K562 (cell line): ENCODE data around the gene GATA2. TPM values are rescaled to one million over a fixed set of nuclear protein-coding genes. Genes with fewer than 3 reads are reported as not detected.
A peak's percentile ranks its signal among the peaks of the same experiment; 100 is the strongest.

Experiments used
- ATAC-seq: fragments of 200-7000 bp; cut with Tn5 transposase; 3 replicates; pipeline ENCODE4 v1.9.1; 2020; ENCODE audit warnings: moderate library complexity
- BruUV-seq: library from RNA; stranded (reverse); fragments of 400-500 nt; replicated peaks from 2 replicates; lab custom pipeline; 2021; lab: Mats Ljungman, UMichigan
- CTCF ChIA-PET: fragments of 300-600 bp; formaldehyde crosslinking; extraction: SDS; loops from one replicate; lab custom pipeline; 2021; ENCODE audit warnings: low intra/inter-chr PET ratio; lab: Yijun Ruan, JAX
- POLR2A ChIA-PET: fragments of 300-600, 350-650 bp; sonication (Branson Sonifier 250); formaldehyde crosslinking; extraction: SDS; loops from one replicate; lab custom pipeline; 2021; ENCODE audit warnings: antibody characterized with exemption, inconsistent platforms; lab: Yijun Ruan, JAX
- DNase-seq, 4 experiments: peaks; one replicate each; pipeline versions ENCODE4 v3.0.0 to v3.0.0-alpha.2; 2011 to 2018; ENCODE audit warnings: low spot score in 3 of 4, mixed read lengths in 3 of 4; ENCODE audit errors: extremely low read depth in 1 of 4
- FAIRE-seq: peaks from 2 replicates; lab custom pipeline; 2011; peaks lifted over from hg19 to GRCh38; lab: Jason Lieb, UNC
- H2AFZ ChIP-seq: 2 replicates; pipeline ENCODE4 v1.6.0; 2011; ENCODE audit warnings: low read depth, low read length, control low read depth, inconsistent platforms
- H3K27ac ChIP-seq: fragments of 200-600 bp; 3 replicates; pipeline ENCODE4 v1.8.0; 2011; ENCODE audit warnings: low read depth, mild to moderate bottlenecking, control low read depth, inconsistent platforms, low read length, moderate library complexity, mixed read lengths; ENCODE audit errors: extremely low read depth
- H3K27me3 ChIP-seq, 2 experiments: fragments of 300-600 bp in 1 of 2; 2 replicates in 1 of 2; 3 replicates in 1 of 2; pipeline versions ENCODE4 v1.6.0 to v1.8.0; 2011; ENCODE audit warnings: inconsistent platforms in 2 of 2, low read length in 2 of 2, mild to moderate bottlenecking in 1 of 2, mixed read lengths in 1 of 2, moderate library complexity in 1 of 2; ENCODE audit not compliant: control insufficient read depth in 2 of 2, insufficient read depth in 2 of 2
- H3K36me3 ChIP-seq: fragments of 300-600 bp; 3 replicates; pipeline ENCODE4 v1.8.0; 2011; ENCODE audit warnings: mild to moderate bottlenecking, low read length, inconsistent platforms; ENCODE audit not compliant: control insufficient read depth, insufficient read depth
- H3K4me1 ChIP-seq, 2 experiments: fragments of 200-600 bp in 1 of 2; replicated peaks in 1 of 2; 2 replicates in 1 of 2; 3 replicates in 1 of 2; pipeline versions ENCODE4 v1.5.1 to v1.8.0; 2011; ENCODE audit warnings: inconsistent platforms in 2 of 2, low read length in 2 of 2, mild to moderate bottlenecking in 1 of 2, mixed read lengths in 1 of 2, moderate library complexity in 1 of 2; ENCODE audit not compliant: control insufficient read depth in 2 of 2, insufficient read depth in 2 of 2
- H3K4me2 ChIP-seq: 2 replicates; pipeline ENCODE4 v1.6.1; 2011; ENCODE audit warnings: low read length, control low read depth, inconsistent platforms, mixed read lengths; ENCODE audit not compliant: insufficient read depth
- H3K4me3 ChIP-seq: fragments of 200-600 bp; sonication (generic), shearing (Covaris generic); 2 replicates; pipeline ENCODE4 v1.5.1; 2016; ENCODE audit warnings: control low read depth, inconsistent platforms
- H3K79me2 ChIP-seq: fragments of 200-600 bp; 3 replicates; pipeline ENCODE4 v1.8.0; 2011; ENCODE audit warnings: low read length, inconsistent platforms; ENCODE audit not compliant: control insufficient read depth, insufficient read depth
- H3K9ac ChIP-seq, 2 experiments: 2 replicates each; pipeline versions ENCODE4 v1.6.0 to v1.6.1; 2011; ENCODE audit warnings: low read depth in 2 of 2, low read length in 2 of 2, control low read depth in 1 of 2, inconsistent platforms in 1 of 2, mild to moderate bottlenecking in 1 of 2, mixed read lengths in 1 of 2; ENCODE audit not compliant: insufficient read depth in 1 of 2
- H3K9me1 ChIP-seq: one replicate; pipeline ENCODE4 v1.6.0; 2011; ENCODE audit warnings: inconsistent platforms, mild to moderate bottlenecking, low read length, moderate library complexity; ENCODE audit not compliant: control insufficient read depth, insufficient read depth
- H3K9me3 ChIP-seq: replicated peaks from 2 replicates; pipeline ENCODE4 v1.5.1; 2011; ENCODE audit warnings: low read depth, low read length, inconsistent platforms; ENCODE audit not compliant: control insufficient read depth, insufficient read depth
- H4K20me1 ChIP-seq: replicated peaks from 2 replicates; pipeline ENCODE4 v1.6.1; 2011; ENCODE audit warnings: low read length, inconsistent platforms, mixed read lengths; ENCODE audit not compliant: control insufficient read depth, insufficient read depth
- ADNP ChIP-seq: fragments of 200-800 bp; sonication (Bioruptor generic); IDR thresholded peaks from 2 replicates; pipeline ENCODE4 v1.6.1; 2016; ENCODE audit warnings: missing genetic modification characterization, missing compliant biosample characterization
- BCOR ChIP-seq: fragments of 450-650 bp; IDR thresholded peaks from 2 replicates; pipeline ENCODE4 v1.6.1; 2016
- CHAMP1 ChIP-seq: fragments of 450-650 bp; IDR thresholded peaks from 2 replicates; pipeline ENCODE4 v1.6.1; 2016; ENCODE audit warnings: mild to moderate bottlenecking
- FOS ChIP-seq: IDR thresholded peaks from 3 replicates; pipeline ENCODE4 v1.6.1; 2011; ENCODE audit not compliant: insufficient read length; ENCODE audit errors: extremely low read depth
- FOXA1 ChIP-seq: fragments of 450-650 bp; IDR thresholded peaks from 2 replicates; pipeline ENCODE4 v1.6.1; 2016; ENCODE audit warnings: mild to moderate bottlenecking, borderline replicate concordance
- HDAC2 ChIP-seq: fragments of 450-650 bp; IDR thresholded peaks from 2 replicates; pipeline ENCODE4 v1.6.1; 2016; ENCODE audit warnings: mild to moderate bottlenecking
- HOMEZ ChIP-seq: fragments of 250-450 bp; sonication (Bioruptor Pico); IDR thresholded peaks from 2 replicates; pipeline ENCODE4 v1.4.0; 2020; ENCODE audit warnings: mild to moderate bottlenecking, moderate library complexity
- KDM1A ChIP-seq, 2 experiments: fragments of 450-650 bp; IDR thresholded peaks; 2 replicates each; pipeline ENCODE4 v1.6.1; 2016; ENCODE audit warnings: mild to moderate bottlenecking in 2 of 2
- MEF2A ChIP-seq: IDR thresholded peaks from 2 replicates; pipeline ENCODE4 v1.6.1; 2011; ENCODE audit warnings: low read depth, mild to moderate bottlenecking, low read length, moderate library complexity; ENCODE audit not compliant: control insufficient read depth
- MEF2D ChIP-seq: conservative IDR thresholded peaks from 2 replicates; pipeline ENCODE4 v1.6.1; 2016; ENCODE audit warnings: low read depth, missing genetic modification characterization, missing compliant biosample characterization
- PTBP1 ChIP-seq: fragments of 200-400 bp; formaldehyde crosslinking; IDR thresholded peaks from 2 replicates; pipeline ENCODE4 v1.6.1; 2017; ENCODE audit warnings: low read depth, low read length
- RBM15 ChIP-seq: fragments of 200-400 bp; formaldehyde crosslinking; IDR thresholded peaks from 2 replicates; pipeline ENCODE4 v1.6.1; 2018; ENCODE audit warnings: mild to moderate bottlenecking, low read length, moderate library complexity; ENCODE audit not compliant: insufficient read depth
- RBM25 ChIP-seq: fragments of 200-400 bp; formaldehyde crosslinking; IDR thresholded peaks from 2 replicates; pipeline ENCODE4 v1.6.1; 2018; ENCODE audit warnings: low read length, low read depth, moderate library complexity; ENCODE audit not compliant: severe bottlenecking
- RNF219 ChIP-seq: fragments of 250-450 bp; sonication (Bioruptor Pico); IDR thresholded peaks from 2 replicates; pipeline ENCODE4 v1.5.0; 2022; ENCODE audit warnings: mild to moderate bottlenecking
- SMARCA5 ChIP-seq: fragments of 450-650 bp; IDR thresholded peaks from 2 replicates; pipeline ENCODE4 v1.6.1; 2016
- STAG1 ChIP-seq: sonication (generic); formaldehyde crosslinking; IDR thresholded peaks from 2 replicates; pipeline ENCODE4 v1.5.0; 2020; ENCODE audit warnings: missing genetic modification reagents, borderline replicate concordance
- ZFP36 ChIP-seq: fragments of 150-350 bp; IDR thresholded peaks from 2 replicates; pipeline ENCODE4 v1.6.1; 2018; ENCODE audit warnings: low read length, low read depth; ENCODE audit not compliant: partially characterized antibody
- ZNF217 ChIP-seq: sonication (generic); formaldehyde crosslinking; IDR thresholded peaks from 2 replicates; pipeline ENCODE4 v1.8.0; 2022; ENCODE audit warnings: mild to moderate bottlenecking, missing genetic modification reagents
- ZNF780A ChIP-seq: fragments of 250-450 bp; sonication (Bioruptor Pico); IDR thresholded peaks from 2 replicates; pipeline ENCODE4 v1.5.0; 2021; ENCODE audit warnings: mild to moderate bottlenecking
- WGBS: fragments of 100-300 bp; shearing (Covaris generic); methylation state at CpG from one replicate; pipeline ENCODE4 v1.1.6; 2016; ENCODE audit warnings: low coverage, mixed read lengths; ENCODE audit not compliant: insufficient coverage; ENCODE audit errors: missing lambda C conversion rate; 5-methylcytosine and 5-hydroxymethylcytosine counted together
- in situ Hi-C: fragments of 300-500 bp; cut with MboI; formaldehyde crosslinking; loops from 4 replicates; pipeline ENCODE4 v1.15.0; 2018; ENCODE audit warnings: inconsistent platforms, mixed read lengths
- intact Hi-C: fragments of 100-400 bp; cut with micrococcal nuclease; formaldehyde crosslinking; loops from 2 replicates; pipeline ENCODE4 v1.14.2; 2022
- polyA plus RNA-seq, 8 experiments: library from polyadenylated mRNA; depleted of rRNA in 4 of 8; stranded (reverse) in 5 of 8; unstranded in 3 of 8; fragments of >200 nt; fragmentation: Nextera tagmentation in 2 of 8; fragmentation: Illumina TruSeq in 1 of 8; extraction: Ambion mirVana in 2 of 8; extraction: Trizol in 1 of 8; gene quantifications; 2 replicates each; pipeline versions ENCODE4 v1.2.1 to v1.2.3, GENCODE V29; 2011 to 2014; ENCODE audit warnings: inconsistent platforms in 1 of 8, missing spikeins in 1 of 8
- total RNA-seq, 7 experiments: library from RNA; depleted of rRNA in 6 of 7; stranded (reverse); fragments of >200 nt in 6 of 7; fragmentation: Illumina TruSeq in 2 of 7; extraction: Trizol in 2 of 7; gene quantifications; 2 replicates each; pipeline versions ENCODE4 v1.2.1 to v1.2.3, GENCODE V29; 2011 to 2021; ENCODE audit warnings: low replicate concordance in 1 of 7

GATA2 gene
- total and polyA plus RNA-seq, 9 of the 15 experiments (the other 6 are each of a cell fraction or from before 2014, with no cell fraction given): 8.5 to 218 (median 50.8) TPM

- no peak overlapping the region for H2AFZ ChIP-seq
- H3K27ac ChIP-seq: no peak overlapping the region
- 25% methylated on average over 2 of the region's 2 CpGs for WGBS
- no peaks in the 10 kb centered on the region for H3K79me2 ChIP-seq
- no peaks in the 10 kb centered on the region for H3K27me3 ChIP-seq
- H3K9ac ChIP-seq: no peak overlapping the region
- no peak overlapping the region for H3K4me3 ChIP-seq
- H3K4me1 ChIP-seq: peaks cover 4 to 44% of the 10 kb centered on the region in 2 experiments; a peak in 3 of 5 replicates
- FAIRE-seq (no peak), DNase-seq (no peak), ATAC-seq (no peak)
- no peaks in the 10 kb centered on the region for H4K20me1 ChIP-seq
- ChIA-PET POLR2A (no interaction called here), CTCF (no interaction called here)
- H3K36me3 ChIP-seq: no peaks in the 10 kb centered on the region
- intact Hi-C loops (loop anchor here (10.0 kb wide), 2 partner anchors 150 to 260 kb away; no protein-coding TSS in a partner anchor), in situ Hi-C loops (no loop called here)
- no peaks in the 10 kb centered on the region for H3K9me3 ChIP-seq
- no peak overlapping the region for H3K4me2 ChIP-seq
- H3K9me1 ChIP-seq: no peaks in the 10 kb centered on the region
- BruUV-seq: no TSS peak
- TF ChIP-seq STAG1 (CRISPR knock-in tag) (no peak), FOS (no peak), HOMEZ (CRISPR knock-in tag) (no peak), FOXA1 (no peak), RBM15 (no peak), KDM1A (IDR thresholded peaks at IDR 0.05) (peak; percentile 67 to 83), ZNF780A (CRISPR knock-in tag) (no peak), SMARCA5 (peak; percentile 83), CHAMP1 (no peak), RBM25 (peak; percentile 95), MEF2A (no peak), HDAC2 (peak; percentile 50; the same call in 1 of the 2 replicates), MEF2D (tag) (no peak), PTBP1 (0 out of 2 replicates have a peak, but pooled peaks have one; percentile 70), RNF219 (no peak), BCOR (peak; percentile 94), ZNF217 (no peak), ADNP (peak; percentile 61; the same call in 1 of the 2 replicates), ZFP36 (peak; percentile 81)
Measured at GRCh38 chr3:128434524-128434923, 58.5 kb downstream of the GATA2 start.
